ENCODE data around the gene CRIP2.

- TF ChIP-seq CTCF (IDR thresholded peaks at IDR 0.05) (no peak), POLR2A (IDR thresholded peaks at IDR 0.05) (no peak)
These were observed 43.4 kb upstream of the CRIP2 start for GRCh38 chr14:105431256-105431655.

Data from right lobe of liver (tissue), 4 donors.